Activated CD4-positive, alpha-beta T cell treated with anti-CD3 and anti-CD28 coated beads for 4 hours (primary cell): ENCODE results near the gene VWA3A.
"Not testable (repeated sequence)": the region's sequence is repeated elsewhere in the genome, so short reads cannot be mapped to it uniquely, and the experiment has no call there.

ENCODE experiments used
- DNase-seq, 2 donors: peaks; one replicate each; pipeline ENCODE4 v3.0.0-alpha.2; 2020

Gene VWA3A

DNA sequence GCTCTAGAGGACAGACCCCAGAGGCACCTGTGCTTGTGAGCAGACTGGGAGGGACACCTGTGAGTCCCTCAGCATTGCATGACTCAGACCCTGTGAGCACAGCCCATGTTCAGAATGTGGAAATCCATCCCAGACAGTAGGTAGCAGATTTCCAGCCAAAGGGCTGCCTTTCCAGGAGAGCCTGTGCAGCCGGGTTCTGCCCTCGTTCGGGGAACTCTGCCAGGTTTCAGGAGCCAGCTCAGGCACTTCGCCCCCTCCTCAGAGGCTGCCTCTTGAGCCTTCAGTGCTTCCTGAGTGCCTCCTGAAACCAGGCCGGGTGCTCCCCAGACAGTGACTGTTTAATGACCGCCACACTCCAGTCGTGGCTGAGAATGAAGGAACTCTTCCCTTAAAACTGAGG lies 46.7 kb downstream of the VWA3A start:
- DNase-seq = no peak

DNA sequence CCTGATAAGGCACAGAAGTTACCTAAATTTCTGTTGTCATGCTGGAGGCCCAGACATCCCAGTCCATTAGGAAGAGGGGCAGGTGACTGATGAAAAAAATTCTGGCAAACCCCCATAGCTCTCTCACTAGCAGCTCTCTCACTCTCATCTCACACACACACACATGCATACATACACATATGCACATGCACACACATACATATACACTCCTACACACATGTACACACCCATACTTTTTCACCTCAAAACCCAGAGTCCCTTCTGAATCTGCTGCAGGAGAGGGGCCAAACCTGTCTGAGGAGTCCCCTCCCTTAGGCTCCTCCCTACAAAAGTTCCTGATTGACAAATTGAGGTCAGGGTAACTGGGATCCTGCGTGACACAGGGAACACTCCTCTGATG lies 47.4 kb downstream of the VWA3A start:
- DNase-seq = no peak

DNA sequence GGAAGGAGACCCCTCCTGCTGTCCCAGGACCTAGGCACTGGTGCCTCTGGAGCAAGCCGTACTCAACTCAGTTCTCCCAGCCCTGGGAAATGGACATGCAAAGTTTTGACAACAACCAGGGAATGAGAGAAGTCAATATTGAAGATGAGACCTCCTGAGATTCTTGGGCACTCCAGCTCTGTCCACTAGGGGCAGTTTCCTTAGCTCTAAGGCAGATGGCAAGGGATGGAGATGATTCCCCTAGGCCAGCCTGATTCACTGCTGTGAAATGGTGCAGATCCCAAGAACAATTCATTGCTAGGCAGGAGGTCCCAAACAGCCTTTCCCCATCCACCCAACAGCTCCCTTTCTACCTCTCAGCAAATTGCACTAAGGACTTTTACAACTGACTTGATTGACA lies 49.4 kb downstream of the VWA3A start:
- DNase-seq = no peak

DNA sequence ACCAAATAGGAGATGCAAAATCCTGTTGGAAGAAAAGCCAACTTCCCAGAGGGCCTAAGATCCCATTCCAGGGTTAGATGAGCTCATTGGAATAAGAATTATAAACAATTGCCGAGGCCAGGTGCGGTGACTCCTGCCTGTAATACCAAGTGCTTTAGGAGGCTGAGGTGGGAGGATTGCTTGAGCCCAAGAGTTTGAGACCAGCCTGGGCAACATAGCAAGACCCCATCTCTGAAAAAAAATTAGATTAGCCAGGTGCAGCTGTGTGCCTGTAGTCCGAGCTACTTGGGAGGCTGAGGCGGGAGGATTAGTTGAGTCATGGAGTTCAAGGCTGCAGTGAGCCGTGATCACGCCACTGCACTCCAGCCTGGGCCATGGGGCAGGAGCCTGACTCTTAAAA lies 52.2 kb downstream of the VWA3A start:
- no peak for DNase-seq

DNA sequence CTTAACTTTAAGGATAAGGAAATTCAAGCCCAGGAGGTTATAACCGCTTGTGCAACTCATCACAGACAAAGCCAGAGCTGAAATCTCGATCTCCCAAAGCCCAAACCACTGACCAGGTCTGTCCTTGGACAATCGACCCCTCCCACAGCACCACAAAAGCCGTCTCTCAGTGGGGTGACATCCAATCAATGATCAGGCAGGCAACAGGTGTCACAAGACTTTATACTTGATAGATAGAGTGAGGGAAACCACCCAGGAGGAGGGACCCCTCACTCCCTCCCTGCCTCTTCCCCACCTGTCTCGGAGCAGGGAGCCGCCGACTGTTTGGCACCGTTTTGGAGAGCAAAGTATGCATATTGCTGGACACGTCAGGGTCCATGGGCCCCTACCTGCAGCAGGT lies 55.5 kb downstream of the VWA3A start:
- no peak for DNase-seq

DNA sequence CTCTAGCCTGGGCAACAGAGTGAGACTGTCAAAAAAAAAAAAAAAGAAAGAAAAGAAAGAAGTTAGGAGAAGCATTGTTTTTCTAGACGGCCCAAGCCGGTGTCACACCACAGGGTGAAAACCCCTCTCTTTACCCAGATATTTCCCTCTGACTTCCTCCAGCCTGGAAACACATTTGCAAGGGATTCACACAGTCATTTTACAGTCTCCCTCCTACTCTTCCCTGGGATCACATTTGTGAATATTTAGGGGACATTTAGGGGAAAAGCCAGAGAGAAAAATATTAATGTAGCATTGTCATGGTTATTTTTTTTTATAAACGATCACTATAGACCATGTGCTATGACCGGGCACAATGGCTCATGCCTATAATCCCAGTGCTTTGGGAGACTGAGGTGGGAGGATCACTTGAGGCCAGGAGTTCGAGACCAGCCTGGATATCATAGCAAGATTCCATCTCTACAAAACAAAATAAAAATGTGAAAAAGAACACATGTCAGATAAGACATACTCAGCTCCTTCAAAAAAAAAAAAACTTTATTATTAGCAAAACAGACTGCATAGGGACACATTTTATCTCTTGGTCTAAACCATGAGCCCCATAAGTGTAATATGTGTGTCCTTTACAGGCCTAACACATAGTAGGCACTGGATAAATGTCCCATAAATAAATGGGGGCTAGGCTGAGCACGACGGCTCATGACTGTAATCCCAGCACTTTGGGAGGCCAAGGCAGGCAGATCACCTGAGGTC lies 59.1 kb downstream of the VWA3A start:
- DNase-seq = no peak

DNA sequence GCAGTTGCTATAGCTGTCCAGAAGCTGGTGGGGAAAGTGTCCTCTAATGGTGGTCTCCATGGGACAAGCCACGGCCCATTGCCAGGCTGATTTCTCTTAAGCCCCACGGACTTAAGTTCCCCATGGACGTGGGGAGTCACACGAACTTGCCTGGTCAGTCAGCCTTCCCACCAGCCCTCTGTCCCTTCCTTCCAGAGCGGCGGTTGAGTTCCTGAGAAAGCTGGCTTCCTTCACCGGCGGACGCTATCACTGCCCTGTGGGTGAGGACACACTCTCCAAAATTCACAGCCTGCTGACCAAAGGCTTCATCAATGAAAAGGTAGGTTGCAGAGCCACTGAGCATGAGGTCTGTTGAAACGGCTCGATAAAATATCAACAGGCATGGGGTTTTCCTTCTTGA lies 60.0 kb downstream of the VWA3A start:
- no peak for DNase-seq

DNA sequence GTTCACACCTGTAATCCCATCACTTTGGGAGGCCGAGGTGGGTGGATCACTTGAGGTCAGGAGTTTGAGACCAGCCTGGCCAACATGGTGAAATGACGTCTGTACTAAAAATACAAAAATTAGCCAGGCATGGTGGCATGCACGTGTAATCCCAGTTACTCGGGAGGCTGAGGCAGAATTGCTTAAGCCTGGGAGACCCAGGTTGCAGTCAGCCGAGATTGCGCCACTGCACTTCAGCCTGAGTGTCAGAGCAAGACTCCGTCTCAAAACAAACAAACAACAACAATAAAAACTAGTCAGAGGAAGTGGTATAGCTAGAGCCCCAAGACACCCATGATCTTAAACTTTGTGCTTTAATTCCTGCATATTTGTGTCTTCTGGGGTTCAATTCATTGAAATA lies 60.7 kb downstream of the VWA3A start:
- DNase-seq = not testable (repeated sequence)

DNA sequence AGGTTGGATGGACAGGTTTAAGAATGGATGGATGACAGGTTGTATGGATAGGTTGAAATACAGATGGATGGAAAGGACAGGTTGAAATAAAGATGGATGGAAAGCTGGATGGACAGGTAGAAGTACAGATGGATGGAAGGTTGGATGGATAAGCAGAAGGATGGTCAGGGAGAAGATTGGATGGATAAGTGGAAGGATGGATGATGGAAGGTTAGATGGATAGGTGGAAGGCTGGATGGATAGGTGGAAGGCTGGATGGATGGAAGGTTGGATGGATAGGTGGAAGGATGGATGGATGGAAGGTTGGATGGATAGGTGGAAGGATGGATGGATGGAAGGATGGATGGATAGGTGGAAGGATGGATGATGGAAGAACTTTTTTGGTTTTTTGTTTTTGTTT lies 69.1 kb downstream of the VWA3A start:
- no peak for DNase-seq

DNA sequence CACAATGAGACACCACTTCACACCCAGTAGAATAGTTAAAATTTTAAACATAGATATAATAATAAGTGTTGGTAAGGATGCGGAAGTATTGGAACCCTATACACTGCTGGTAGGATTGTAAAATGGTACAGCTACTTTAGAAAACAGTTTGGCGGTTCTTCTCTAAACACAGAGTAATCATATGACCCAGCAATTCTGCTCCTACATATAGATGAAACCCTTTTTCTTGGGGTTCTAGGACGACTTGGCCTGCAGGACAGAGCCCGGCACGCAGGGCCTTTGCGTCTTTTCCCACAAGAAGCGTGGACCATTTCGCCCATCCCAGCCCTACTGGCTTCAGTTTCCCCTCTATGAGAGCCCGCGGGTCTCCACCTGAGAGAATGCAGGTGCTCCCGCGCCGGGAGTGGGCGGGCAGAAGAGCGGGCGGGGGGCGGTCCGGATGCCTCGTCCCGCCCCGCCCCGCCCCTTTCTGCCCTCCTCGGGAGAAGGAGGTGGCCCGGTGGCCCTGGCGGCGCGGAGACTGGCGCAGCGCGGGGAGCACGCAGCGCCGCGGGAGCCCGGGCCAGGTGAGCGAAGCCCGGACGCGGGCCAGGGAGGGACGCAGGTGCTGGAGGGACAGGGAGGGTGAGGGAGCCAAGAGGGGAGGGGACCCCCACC lies 69.8 kb downstream of the VWA3A start, which contains the start of gene SDR42E2:
SDR42E2 (plus strand) TSS at position 508 of the 657 bp plus-strand sequence. CDS start 3,077 bp downstream, outside the sequence.
- peak; percentile 42 to 46 for DNase-seq

DNA sequence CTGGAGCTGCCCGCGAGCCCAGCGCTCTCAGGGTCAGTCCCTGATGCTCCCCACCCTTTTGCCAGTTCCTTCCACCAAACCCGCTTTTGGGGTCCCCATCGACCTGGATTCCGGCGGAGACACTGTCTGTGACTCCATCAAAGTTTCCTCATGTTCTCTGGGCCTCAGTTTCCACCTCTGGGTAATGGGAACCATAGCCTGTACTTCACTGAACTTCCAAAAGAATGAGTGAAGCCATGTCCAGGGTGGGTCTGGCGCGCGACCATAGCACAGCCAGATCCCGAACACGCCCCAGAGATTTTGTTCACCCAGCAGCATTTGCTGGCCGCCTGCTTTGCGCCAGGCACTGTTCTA lies 70.3 kb downstream of the VWA3A start:
- DNase-seq = no peak

DNA sequence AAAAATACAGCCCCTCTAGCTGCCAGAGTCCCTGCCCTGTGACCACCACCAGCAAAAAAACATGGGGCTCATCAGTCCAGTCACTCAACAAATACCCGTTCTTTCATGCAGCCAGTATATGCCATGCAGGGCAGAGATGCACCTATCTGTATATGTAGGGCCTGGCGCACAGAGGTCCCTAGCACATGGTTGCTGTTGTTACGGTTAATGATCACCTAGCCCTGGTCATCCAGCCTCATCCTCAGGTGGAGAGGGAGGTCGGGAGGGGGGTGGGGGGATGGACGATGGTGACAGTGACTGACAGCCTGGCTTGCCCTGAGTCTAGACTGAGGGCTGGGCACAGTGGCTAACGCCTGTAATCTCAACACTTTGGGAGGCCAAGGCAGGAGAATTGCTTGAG lies 71.5 kb downstream of the VWA3A start:
- DNase-seq = no peak

DNA sequence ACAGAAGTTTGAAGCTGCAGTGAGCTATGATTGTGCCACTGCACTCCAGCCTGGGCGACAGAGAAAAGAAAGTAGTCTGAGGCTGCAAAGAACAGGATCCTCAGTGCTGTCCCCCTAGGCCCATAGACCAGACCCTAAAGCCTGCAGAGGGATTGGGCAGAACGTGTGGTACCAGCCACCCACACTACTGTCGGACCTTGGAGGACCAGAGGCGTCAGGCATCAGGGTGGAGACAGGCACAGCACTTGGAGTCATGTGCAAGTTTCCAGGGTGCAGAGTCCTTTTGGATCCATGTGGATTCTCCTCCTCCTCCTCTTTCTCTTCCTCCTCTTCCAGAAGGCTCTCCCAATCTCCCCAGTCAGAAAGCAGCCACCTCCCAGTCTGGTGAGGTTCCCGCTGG lies 72.1 kb downstream of the VWA3A start:
- no peak for DNase-seq

DNA sequence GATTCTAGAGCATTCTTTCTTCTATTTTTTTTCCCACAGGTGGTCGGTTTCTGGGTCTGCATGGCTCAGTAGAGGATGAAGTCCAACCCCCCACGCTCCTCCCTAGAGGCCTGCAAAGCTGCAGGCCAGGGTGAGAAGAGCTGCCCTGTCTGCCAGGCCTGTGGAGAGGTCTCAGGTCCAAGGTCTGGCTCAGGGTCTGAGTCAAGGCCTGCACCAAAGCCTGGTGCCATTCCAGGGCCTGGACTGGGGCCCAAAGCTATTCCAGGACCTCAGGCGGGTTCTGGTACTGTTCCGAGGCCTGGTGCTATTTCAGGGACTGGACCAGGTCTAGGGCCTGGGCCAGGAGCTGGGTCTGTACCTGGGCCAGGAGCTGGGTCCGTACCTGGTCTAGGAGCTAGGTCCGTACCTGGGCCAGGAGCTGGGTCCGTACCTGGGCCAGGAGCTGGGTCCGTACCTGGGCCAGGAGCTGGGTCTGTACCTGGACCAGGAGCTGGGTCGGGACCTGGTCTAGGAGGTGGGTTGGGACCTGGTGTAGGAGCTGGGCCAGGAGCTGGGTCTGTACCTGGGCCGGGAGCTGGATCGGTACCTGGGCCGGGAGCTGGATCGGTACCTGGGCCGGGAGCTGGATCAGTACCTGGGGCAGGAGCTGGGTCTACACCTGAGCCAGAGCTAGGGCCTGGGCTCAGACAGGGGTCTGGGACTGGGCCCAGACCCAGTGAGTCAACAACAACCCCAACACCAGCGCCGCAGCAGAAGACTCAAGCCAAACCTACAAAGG lies 73.4 kb downstream of the VWA3A start:
- DNase-seq = no peak

DNA sequence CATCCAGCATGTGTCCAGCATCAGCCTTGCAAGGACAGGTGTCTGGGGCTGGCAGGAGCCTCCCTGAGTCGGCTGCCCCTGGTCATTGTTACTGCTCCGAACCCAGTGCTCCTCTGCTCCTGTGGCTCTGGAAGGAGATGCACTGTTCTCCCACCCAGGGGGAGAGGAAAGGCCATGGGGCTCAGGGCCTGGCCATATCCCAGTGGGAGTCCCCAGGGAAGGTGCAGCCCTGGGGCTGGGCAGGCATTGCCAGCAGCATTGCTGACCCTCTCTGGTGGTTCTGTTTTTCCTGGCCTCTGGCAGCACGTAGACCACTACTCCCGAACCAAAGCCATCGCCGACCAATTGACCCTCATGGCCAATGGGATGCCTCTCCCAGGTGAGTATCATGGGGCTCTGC lies 79.6 kb downstream of the VWA3A start:
- no peak for DNase-seq

DNA sequence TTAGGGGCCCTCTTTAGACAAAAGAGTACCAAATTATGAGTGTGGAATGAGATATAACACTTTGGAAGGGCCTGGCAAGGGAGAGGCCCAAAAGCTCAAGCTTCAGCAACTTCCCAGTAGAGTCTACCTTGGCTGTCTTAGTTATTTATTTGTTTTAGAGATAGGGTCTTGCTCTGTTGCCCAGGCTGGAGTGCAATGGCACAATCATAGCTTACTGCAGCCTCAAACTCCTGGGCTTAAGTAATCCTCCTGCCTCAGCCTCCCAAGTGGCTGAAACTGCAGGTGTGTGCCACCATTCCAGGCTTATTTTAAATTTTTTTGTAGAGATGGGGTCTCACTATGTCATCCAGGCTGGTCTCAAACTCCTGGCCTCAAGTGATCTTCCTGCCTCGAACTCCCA lies 80.3 kb downstream of the VWA3A start:
- DNase-seq = not testable (repeated sequence)

DNA sequence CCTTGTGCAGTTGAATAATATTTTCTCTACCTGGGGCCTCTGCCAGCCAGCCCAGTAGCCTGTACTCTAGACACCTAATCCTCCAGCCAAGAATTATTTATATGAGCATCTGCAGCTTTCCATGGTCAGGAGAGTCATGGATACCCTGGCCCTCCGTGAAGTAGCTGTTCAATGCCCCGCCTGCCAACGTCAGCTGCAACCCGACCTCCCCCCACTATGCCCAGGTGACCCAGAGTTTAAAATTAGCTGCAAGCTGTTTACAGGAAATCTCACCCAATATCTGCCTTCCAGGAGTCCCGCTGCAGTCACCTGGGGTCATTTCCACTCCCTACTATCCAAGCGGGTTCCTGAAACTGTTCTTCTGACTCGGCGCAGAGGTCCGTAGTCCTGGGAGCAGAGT lies 82.3 kb downstream of the VWA3A start:
- DNase-seq = no peak

DNA sequence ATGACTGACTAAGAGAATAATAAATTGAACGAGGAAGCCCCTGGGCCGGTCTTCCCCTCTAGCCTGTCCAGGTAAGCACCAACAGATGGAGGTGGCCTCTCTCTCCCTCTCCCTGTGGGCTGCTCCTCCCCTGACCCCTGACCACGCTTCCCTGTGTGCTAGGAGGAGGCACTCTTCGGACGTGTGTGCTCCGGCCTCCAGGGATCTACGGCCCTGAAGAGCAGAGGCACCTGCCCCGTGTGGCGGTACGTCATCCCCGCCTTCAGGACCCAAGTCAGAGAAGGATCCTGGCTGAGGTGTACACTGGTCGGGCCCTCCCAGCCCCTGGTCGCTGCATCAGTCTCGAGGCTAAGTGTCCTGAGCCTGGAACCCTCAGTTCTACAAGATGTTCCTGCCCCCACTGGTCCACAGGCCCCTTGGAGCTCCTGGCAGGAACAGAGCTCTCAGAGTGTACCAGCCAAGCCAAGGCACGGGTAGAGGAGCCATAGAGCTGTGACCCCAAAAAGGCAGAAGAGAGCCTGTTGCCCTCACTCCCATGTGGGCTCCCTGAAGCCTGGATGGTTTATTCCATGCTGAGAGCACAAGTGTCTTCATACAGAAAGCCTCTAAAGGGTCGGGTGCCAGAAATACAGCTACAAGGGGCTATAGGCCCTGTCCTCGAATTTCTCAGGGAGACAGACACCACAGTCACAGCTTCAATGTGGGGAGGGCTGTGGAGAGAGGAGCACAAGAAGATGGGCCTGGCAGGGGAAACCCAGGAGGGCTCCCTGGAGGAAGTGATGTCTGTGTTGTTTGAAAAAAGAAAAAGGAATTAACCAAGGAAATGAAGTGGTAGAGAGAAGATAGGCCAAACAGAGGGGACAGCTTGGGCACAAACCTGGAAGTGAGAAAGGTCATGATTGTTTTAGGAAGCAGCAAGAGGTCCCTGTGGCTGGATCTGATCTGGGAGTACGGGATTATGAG lies 85.9 kb downstream of the VWA3A start:
- no peak for DNase-seq

DNA sequence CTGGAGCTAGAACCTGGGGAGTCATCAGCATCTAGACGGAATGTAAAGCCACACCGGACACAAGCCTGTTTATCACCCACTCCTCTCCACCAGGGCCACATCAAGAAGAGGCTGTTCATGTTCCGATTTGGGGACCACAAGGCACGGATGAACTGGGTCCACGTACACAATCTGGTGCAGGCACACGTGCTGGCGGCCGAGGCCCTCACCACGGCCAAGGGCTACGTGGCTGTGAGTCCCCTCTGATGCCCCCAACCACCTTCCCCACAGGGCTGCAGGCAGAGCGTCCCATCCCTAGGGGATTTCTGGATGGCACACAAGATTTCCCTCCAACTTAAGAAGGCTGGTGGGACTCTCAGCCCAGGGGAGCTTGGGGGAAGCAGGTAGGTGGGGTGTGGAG lies 89.1 kb downstream of the VWA3A start:
- DNase-seq = no peak

DNA sequence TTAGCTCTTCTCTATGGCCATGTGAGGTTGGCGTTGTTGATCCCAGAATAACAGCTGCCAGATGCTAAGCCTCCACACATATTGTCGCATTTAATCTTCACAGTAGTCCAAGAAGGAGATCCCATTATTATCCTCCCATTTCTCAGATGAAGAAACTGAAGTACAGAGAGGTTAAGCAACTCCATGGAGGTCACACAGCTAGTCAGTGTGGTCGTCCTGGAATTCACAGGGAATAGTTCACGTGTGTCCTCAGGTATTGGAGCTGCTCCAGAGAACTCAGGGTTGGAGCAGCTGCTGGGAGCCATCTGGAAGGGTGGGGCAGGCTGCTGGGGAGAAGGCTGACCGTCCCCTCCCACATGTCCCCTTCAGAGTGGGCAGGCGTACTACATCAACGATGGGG lies 89.5 kb downstream of the VWA3A start:
- no peak for DNase-seq

DNA sequence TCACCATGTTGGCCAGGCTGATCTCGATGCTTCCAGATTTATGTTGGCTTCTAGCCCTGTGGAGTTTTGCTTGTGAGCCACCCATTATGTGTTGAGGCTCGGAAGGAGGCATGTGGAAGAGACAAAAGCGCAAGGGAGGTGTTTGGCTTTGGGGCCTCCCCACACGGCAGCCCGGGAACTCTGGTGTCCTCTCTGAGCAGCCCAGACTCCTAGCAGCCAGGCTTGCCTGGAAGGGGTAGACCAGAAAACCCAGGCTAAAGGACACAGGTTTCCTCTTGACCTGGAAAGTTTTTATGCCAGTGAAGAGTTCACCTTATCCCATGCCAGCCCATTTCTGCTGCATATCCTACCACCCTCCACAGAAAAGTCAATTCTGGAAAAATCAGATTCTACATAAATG lies 91.0 kb downstream of the VWA3A start:
- DNase-seq = no peak

DNA sequence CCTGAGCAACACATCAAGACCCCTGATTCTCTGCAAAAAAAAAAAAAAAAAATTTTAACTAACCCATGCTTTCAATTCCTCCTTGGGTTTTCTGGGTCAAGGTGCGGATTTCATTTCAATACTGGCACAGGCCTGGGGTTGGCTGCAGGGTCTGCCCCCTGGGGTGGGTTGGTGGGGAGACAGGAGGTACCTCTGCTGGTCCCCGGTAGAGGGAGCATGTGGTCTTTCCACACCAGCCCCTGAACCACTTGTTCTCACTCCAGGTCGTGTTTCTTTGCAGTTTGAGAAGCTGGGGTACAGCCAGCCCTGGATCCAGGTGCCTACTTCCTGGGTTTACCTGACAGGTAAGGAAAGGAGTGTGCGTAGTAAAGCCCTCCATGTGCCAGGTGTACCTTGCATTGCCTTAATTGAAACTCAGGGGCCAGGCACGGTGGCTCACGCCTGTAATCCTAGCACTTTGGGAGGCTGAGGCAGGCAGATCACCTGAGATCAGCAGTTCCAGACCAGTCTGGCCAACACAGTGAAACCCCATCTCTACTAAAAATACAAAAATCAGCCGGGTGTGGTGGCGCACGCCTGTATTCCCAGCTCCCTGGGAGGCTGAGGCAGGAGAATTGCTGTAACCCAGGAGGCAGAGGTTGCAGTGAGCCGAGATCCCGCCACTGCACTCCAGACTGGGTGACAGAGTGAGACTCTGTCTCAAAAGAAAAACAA lies 91.7 kb downstream of the VWA3A start:
- no peak for DNase-seq
